Measurements from ENCODE around the gene ACCSL. TPM values are rescaled to one million over a fixed set of nuclear protein-coding genes. Genes with fewer than 3 reads are reported as not detected.

ACCSL gene
- total RNA-seq, 2 experiments from 2014 or later = not detected

DNA sequence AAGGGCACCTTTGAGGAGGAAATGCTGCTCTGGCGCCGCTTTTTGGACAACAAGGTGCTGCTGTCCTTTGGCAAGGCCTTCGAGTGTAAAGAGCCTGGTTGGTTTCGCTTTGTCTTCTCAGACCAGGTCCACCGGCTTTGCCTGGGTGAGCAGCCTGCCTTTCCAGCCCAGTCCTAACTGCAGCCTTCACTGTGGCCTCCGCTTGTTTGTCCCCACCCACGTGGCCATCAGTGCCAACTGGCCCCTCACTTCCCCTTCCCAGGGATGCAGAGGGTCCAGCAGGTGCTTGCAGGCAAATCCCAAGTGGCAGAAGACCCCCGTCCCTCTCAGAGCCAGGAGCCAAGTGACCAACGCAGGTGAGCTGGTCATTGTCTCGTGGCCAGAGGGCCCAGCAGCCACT, 35.7 kb downstream of the ACCSL start:
- Mint-ChIP-seq H3K36me3 (ENCODE audit: low read depth) (peaks cover 10% of the 10 kb centered on the region), H3K27ac (no peak overlapping the region), H3K4me1 (ENCODE audit: low read depth) (peaks cover 1% of the 10 kb centered on the region), H3K27me3 (no peaks in the 10 kb centered on the region), H3K4me3 (no peak overlapping the region), H3K9me3 (peaks cover 5% of the 10 kb centered on the region)
- no peak for ATAC-seq
- intact Hi-C loops (cut with micrococcal nuclease) = no loop called here
- POLR2A ChIA-PET = no interaction called here
- CTCF ChIA-PET = no interaction called here
- DNase-seq = no peak
- TF ChIP-seq, protein P1, sequence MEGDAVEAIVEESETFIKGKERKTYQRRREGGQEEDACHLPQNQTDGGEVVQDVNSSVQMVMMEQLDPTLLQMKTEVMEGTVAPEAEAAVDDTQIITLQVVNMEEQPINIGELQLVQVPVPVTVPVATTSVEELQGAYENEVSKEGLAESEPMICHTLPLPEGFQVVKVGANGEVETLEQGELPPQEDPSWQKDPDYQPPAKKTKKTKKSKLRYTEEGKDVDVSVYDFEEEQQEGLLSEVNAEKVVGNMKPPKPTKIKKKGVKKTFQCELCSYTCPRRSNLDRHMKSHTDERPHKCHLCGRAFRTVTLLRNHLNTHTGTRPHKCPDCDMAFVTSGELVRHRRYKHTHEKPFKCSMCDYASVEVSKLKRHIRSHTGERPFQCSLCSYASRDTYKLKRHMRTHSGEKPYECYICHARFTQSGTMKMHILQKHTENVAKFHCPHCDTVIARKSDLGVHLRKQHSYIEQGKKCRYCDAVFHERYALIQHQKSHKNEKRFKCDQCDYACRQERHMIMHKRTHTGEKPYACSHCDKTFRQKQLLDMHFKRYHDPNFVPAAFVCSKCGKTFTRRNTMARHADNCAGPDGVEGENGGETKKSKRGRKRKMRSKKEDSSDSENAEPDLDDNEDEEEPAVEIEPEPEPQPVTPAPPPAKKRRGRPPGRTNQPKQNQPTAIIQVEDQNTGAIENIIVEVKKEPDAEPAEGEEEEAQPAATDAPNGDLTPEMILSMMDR (IDR thresholded peaks at IDR 0.05) = no peak

GRCh38 chr11:44083906-44084305, 36.1 kb downstream of the ACCSL start:
- intact Hi-C loops (cut with micrococcal nuclease) = no loop called here
- TF ChIP-seq, protein P1 (IDR thresholded peaks at IDR 0.05) = no peak
- Mint-ChIP-seq H3K36me3 (ENCODE audit: low read depth) (peaks cover 10% of the 10 kb centered on the region), H3K4me3 (no peak overlapping the region), H3K9me3 (peaks cover 5% of the 10 kb centered on the region), H3K4me1 (ENCODE audit: low read depth) (peaks cover 2% of the 10 kb centered on the region), H3K27me3 (no peaks in the 10 kb centered on the region), H3K27ac (no peak overlapping the region)
- DNase-seq (no peak), ATAC-seq (no peak)
- ChIA-PET CTCF (interaction anchor here (3.6 kb wide), 1 partner anchor 10 kb away, joined by 25 read pairs; the partner anchor contains the start of gene EXT2), POLR2A (no interaction called here)

GRCh38 chr11:44085330-44085729, 37.5 kb downstream of the ACCSL start:
- TF ChIP-seq, protein P1 (IDR thresholded peaks at IDR 0.05) = no peak
- ATAC-seq (no peak), DNase-seq (no peak)
- Mint-ChIP-seq H3K36me3 (ENCODE audit: low read depth) (peaks cover 10% of the 10 kb centered on the region), H3K4me1 (ENCODE audit: low read depth) (peaks cover 2% of the 10 kb centered on the region), H3K27ac (no peak overlapping the region), H3K9me3 (peaks cover 5% of the 10 kb centered on the region), H3K27me3 (no peaks in the 10 kb centered on the region), H3K4me3 (no peak overlapping the region)
- intact Hi-C loops (cut with micrococcal nuclease) = no loop called here
- CTCF ChIA-PET = interaction anchor here (3.5 to 3.6 kb wide), 2 partner anchors 9 to 20 kb away, joined by 16 to 25 read pairs; partner anchors contain the start of gene EXT2
- POLR2A ChIA-PET = no interaction called here

DNA sequence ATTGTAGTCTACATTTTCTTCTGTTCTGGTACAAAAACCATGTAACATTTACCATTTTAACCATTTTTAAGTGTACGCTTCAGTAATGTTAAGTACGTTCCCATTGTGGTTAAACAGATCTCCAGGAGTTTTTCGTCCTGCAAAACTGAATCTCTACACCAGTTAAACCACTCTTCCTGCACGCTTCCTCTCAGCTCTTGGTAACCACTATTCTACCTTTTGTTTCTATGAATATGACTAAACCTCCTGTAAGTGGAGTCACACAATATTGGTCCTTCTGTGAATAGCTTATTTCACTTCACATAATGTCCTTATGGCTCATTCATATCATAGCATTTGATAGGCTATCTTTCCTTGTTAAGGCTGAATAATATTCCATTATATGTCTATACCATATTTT, 40.6 kb downstream of the ACCSL start:
- CTCF ChIA-PET = no interaction called here
- ATAC-seq (no peak), DNase-seq (no peak)
- Mint-ChIP-seq H3K4me3 (no peak overlapping the region), H3K27ac (no peak overlapping the region), H3K4me1 (ENCODE audit: low read depth) (peaks cover 2% of the 10 kb centered on the region), H3K27me3 (no peaks in the 10 kb centered on the region), H3K36me3 (ENCODE audit: low read depth) (peaks cover 9% of the 10 kb centered on the region), H3K9me3 (peaks cover 5% of the 10 kb centered on the region)
- intact Hi-C loops (cut with micrococcal nuclease) = no loop called here
- POLR2A ChIA-PET = no interaction called here
- TF ChIP-seq, protein P1 (IDR thresholded peaks at IDR 0.05) = no peak

GRCh38 chr11:44088871-44089270, 41.1 kb downstream of the ACCSL start:
- TF ChIP-seq, protein P1 (IDR thresholded peaks at IDR 0.05) = no peak
- H3K27me3 Mint-ChIP-seq = no peaks in the 10 kb centered on the region
- POLR2A ChIA-PET = no interaction called here
- H3K9me3 Mint-ChIP-seq = peaks cover 5% of the 10 kb centered on the region
- DNase-seq (no peak), ATAC-seq (no peak)
- peaks cover 2% of the 10 kb centered on the region for H3K4me1 Mint-ChIP-seq (ENCODE audit: low read depth)
- H3K27ac Mint-ChIP-seq = no peak overlapping the region
- intact Hi-C loops (cut with micrococcal nuclease) = no loop called here
- CTCF ChIA-PET = no interaction called here
- peaks cover 7% of the 10 kb centered on the region for H3K36me3 Mint-ChIP-seq (ENCODE audit: low read depth)
- no peak overlapping the region for H3K4me3 Mint-ChIP-seq
